ENCODE results near the gene STX8.

The STX8 gene

GRCh38 chr17:9439851-9440250 is 135.8 kb downstream of the STX8 start:
- DNase-seq (ENCODE audit: low spot score), result no peak

- DNase-seq (ENCODE audit: low spot score), result no peak
Observed at GRCh38 chr17:9436630-9437029, 139.0 kb downstream of the STX8 start.

DNA sequence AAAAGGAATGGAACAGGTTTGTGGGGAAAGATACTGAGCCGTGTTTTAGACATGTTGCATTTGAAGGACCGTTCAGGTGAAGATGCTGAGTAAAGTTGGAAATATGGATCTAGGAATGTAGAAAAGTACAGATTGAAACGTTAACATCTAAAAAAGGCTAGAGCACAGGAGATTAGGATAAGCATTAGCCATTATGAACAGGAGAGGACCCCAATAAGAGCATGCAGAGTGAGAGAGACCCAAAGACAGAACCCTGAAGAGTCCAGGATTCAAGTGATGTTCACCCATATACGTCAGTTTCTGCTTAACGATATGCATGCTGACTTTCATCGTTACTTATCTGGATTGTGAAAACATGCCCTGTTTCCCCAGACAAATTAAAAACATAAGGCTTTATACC is 140.5 kb downstream of the STX8 start:
- no peak for DNase-seq (ENCODE audit: low spot score)

- no peak for DNase-seq (ENCODE audit: low spot score)
Observed at GRCh38 chr17:9434642-9435057, 141.0 kb downstream of the STX8 start.

DNA sequence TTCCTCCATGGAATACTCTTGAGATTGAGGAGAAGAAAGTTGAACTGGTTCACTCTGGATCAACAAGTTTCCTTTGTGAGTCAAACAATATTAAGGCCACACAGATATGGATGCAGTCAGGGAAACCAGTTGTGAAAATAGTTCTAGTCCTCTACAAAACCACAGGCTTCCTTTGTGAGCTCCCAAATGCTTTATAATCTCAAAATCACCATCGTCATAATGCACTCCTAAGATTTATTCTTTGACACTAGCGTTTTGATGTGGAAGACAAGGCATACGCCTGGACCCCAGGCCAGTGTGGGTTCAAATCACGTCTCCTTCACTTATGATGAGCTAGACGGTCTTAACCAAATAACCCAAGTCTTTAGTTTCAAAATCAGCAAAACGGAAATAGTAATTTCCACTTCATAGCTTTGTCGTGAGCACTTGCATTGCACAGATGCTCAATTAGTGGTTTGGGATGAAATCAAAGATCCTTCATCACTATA is 142.6 kb downstream of the STX8 start:
- DNase-seq (ENCODE audit: low spot score), result no peak

DNA sequence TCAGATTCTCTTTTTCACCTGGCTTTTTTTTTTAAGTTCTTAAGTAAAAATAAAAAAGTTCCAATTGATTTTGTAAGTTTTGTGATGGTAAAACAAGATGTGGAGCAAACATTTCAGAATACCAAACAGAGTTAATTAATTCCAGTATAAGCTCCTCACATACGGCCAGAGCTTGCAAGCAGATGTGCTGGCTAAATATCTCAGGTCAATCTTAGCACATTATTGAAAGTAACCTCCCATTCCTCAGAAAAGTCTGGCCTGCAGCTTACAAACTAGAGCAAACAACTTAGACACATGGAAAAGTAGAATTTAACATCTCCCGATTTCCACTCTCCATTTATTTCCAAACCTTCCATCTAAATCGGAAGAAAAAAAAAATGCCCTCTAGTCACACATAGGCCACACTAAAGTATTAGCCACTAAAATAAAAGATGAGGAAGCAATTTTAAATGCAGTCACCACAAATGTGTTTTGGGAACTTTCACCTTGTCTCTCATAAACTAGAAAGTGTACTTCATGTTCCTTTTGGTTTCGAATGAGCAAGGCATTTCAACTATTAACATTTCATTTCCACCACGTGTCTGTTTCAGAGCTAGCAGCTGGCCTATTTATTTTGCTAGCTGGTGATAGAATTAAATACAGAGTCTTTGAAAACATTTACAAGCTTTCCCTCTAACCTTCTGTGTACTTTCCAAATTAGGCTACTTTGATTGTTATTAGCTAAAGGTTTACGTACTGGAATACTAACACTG is 143.3 kb downstream of the STX8 start:
- no peak for DNase-seq (ENCODE audit: low spot score)

DNA sequence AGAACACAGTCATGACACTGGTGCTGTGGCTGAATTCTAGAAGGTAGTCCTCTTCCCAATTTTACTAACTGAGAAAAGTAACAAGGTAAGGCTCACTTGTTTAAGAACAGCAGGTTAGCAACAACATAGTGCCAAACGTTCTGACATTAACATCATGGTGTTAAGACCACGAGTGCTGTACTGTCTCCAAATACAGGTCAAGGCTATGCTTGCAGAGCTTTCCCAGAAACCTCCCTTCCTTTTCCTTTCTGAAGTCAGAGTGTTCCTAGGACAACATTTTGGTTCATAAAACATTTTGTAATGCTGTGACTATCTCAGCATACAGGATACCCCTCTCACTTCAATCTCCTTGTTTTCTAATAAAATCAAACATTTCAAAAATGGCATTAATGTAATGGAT is 144.0 kb downstream of the STX8 start:
- DNase-seq (ENCODE audit: low spot score), result no peak

DNA sequence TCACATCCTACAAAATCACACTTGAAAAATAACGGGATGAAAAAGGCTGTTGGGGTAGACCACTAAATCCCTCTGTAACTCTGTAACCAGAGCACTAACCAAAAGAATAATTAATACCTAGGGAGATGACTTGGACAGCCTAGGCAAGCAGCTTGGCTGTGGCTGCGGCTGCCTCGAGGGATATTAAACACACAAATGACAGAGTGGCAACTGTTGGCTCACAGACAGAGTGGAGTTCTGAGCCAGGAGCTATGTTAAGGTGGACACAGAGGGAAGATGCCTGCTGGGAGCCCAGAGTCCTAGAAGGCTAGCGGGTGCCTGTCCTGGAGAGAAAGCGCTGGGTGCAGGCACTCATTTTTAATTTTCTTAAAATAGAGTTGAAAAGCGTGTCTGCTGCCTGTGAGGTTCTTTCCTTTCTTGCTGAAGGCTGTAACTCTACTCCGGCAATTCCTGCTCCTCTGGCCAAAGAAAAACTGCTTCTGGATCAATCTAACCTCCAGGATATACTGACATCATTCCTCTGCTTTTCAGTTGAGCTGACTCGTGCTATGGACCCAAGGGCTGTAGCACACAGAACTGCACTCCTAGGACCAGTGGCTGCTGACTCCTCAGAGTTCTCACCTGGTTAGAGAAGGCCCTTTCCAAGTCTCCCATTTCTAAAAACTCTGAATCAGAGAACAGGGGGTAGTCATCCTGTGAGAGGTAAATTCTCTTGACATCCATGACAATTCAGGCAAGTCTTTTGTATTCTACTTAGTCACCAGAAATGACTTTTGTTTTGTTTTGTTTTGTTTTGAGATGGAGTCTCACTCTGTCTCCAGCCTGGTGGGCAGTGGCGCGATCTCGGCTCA is 147.9 kb downstream of the STX8 start:
- DNase-seq (ENCODE audit: low spot score), result no peak

DNA sequence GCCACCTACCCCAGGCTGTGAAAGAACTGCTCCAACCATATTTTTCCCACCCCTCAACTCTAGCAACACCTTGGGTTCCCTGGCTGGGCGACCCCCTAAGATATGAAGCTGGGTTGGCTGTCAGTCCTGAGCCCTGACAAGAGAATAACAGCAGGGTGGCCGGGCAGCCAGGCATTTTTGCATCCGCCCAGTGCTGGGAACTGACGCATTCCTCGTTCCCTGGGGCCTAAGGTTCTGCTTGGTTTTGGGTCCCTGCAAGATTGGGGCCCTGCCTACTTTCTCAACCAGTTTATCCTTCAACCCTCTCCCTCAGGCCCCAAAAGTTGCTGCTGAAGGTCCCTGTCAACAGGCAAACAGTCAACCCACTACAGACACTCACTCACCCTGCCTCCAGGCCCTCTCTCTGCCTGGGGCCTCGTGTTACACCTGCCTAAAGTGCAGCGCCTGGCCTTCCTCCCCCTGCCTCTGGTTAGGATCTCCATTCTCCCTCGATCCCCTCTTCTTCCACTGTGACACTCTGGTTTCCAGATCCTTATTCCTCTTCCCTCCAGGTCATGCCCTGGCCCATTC is 151.5 kb downstream of the STX8 start:
- DNase-seq (ENCODE audit: low spot score), result no peak

DNA sequence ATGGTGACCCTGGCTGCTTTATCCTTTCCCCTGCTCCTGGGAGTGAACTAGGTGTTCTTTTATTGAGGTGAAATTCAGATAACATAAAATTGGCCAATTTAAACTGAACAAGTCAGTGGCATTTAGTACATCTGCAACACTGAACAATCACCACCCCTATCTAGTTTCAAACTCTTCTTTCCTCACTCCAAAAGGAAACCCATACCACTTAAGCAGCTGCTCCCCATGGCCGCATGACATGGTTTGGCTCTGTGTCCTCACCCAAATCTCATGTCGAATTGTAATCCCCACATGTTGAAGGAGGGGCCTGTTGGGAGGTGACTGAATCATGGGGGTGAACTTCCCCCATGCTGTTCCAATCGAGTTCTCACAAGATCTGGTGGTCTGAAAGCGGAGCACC is 154.1 kb downstream of the STX8 start:
- DNase-seq (ENCODE audit: low spot score), result no peak

- DNase-seq (ENCODE audit: low spot score), result no peak
Observed at GRCh38 chr17:9419932-9420453, 155.6 kb downstream of the STX8 start.

GRCh38 chr17:9414471-9414870 is 161.1 kb downstream of the STX8 start:
- no peak for DNase-seq (ENCODE audit: low spot score)

GRCh38 chr17:9410737-9411136 is 164.9 kb downstream of the STX8 start:
- no peak for DNase-seq (ENCODE audit: low spot score)

DNA sequence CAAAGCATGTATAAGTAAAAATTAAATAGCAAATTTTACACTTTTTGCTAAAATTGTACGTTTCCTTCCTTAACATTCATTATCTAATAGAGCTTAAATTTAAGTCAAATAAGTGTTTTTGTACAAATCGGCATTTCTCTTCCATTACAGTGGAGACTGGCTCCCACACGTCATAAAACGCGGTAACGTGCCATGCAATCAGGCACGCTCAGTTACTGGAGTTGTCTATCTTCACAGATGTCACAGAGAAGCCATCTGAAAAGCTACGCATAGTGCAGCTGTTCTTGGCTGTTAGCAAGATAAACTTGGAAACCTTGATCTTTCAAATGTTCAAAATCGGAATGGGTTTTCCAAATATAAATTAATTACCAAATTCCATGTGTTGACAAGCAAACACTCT is 165.3 kb downstream of the STX8 start:
- no peak for DNase-seq (ENCODE audit: low spot score)

- DNase-seq (ENCODE audit: low spot score), result no peak
Observed at GRCh38 chr17:9409878-9410277, 165.7 kb downstream of the STX8 start.

DNA sequence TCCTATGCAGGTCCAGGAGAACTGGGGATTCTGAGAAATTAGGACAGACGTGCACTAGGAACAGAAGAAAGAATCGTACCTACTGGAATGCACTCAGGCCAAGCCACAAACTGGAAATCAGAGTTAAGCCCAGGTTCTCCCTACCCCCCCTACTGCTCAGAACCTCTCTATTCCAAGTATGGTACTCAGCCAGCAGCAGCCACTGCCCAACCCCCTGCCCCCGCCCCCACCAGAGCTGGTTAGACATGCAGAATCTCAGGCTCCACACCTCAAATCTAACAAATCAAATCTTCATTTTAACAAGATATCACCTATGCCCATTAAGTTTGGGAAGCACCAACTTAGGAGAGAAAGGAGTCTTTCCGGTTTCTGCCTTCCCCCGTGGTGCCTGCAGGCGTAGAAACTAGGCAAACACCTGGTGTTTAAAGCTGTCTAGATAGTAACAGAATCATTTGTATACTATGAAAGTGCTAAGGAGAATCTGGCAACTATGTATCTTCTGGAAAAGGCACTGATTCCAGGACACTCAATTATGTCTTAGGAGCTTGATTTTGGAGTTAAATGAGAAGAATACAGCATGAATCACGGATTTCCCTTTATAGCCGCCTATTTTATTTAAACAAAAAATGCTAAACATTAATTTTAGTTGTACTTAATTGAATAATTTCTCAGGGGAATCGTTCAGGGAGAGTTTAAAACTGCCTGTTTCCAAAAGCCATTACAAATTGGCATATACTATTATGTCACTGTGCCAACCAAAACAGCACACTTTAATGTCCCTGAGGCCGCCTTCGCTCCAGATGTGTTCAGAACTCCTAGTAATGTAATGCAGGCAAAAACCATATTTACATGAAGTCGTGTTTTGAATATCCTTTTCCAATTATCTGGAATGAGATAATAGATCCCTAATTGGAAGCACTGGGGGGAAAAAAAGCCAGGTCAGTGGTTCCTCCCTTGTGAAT is 166.5 kb downstream of the STX8 start:
- no peak for DNase-seq (ENCODE audit: low spot score)

GRCh38 chr17:9408381-9408780 is 167.2 kb downstream of the STX8 start:
- DNase-seq (ENCODE audit: low spot score), result no peak

DNA sequence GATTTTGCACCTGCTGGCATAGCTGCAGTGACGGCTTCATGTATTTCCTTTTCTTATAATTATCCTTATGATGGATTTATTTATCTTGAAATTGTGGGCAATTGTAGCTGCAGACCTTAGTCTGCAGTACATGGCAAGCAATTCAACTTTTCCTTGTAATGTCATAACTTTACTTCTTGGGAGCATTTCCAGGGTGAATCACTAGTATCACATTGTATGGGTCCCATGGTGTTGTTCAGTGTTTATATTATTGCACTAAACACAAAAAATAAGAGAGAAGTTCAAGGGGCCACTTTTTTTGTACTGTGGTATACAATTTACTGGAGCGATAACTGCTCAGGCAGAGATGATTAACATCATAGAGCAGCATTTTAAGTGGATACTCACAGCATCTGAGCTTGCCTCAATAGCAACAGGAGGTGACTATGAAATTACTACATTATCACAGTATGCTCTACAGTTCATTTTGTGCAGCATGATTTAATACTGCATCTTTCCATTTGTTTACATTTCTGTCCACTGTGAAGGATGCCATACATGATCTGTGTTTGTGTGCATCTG is 169.5 kb downstream of the STX8 start:
- no peak for DNase-seq (ENCODE audit: low spot score)

DNA sequence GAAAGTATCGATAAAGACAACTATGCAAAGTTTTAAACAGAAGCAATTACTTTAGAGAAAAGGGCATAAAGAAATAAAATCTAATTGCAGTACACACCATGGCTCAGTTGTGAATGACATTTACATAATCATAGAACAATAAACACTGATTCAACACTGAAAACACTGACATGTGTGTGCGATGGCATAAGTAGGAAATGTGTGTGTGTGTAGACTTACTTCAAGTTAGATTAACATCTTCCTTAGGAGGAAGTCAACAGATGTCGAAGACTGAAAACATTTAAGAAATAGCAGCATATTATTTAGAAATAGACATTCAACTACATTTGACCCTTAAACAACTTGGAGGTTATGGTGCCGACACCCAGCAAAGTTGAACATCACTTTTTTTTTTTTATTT is 172.4 kb downstream of the STX8 start:
- no peak for DNase-seq (ENCODE audit: low spot score)

DNA sequence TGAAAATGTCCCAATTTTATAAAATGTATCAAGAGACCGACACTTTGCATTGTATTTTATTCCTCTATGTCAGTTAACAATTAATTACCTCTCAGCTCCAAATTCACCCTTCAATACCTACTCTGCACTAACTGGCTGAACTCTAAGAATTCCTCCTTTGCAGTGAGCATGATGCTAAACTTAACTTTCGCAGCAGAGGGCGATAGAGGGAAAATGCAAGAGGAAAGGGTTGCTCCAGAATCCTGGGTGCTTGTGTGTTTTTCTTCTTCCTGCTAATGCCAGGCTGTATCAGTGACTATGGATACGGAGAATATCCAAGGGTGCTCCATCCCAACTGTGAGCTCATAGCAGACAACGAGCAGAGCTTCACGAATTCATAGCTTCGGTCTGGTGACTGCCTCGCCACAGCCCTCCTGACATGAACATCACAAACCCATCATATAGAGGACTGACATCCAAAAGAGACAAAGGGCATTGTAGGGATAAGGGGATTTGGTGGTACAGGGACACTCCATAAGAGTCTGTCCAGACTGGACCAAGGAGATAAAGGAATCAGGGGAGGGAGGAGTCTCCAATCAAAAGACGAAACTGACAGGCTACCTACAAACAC is 172.9 kb downstream of the STX8 start:
- peak; percentile 21 for DNase-seq (ENCODE audit: low spot score)

DNA sequence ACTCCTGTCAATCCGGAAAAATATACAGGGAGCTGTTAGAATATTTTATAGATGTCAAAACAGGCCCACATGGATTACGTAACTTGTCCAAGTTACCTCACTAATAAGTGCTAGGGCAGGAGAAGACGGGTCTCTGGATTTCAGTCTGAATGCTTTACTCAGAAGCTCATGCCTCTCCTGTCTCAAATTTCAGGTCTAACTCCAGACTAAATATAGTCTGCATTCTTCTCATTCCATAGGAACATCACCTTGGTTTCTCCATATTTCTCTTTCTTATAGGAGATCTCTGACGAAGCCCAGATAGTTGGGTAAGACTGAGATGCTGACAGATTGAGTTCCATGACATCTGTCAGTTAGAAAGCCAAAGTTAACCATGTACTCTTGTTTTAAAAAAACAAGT is 174.2 kb downstream of the STX8 start:
- no peak for DNase-seq (ENCODE audit: low spot score)

Measured in hepatic stellate cell (primary cell).